SK-N-MC (cell line): ENCODE measurements around the gene NCKAP5.

Source experiments
- EZH2 ChIP-seq: fragments of 200-600 bp; sonication (generic); IDR thresholded peaks from one replicate; pipeline ENCODE4 v1.6.1; 2017; ENCODE audit warnings: antibody characterized with exemption
- FOXP2 ChIP-seq: optimal IDR thresholded peaks from 2 replicates; pipeline ENCODE3; 2011; ENCODE audit warnings: mild to moderate bottlenecking, moderate library complexity; ENCODE audit not compliant: insufficient read depth; ENCODE audit errors: extremely low read length, control extremely low read depth
- POLR2AphosphoS5 ChIP-seq: IDR thresholded peaks from 2 replicates; pipeline ENCODE4 v1.6.1; 2012; ENCODE audit warnings: mild to moderate bottlenecking, low read depth, low read length, borderline replicate concordance

DNA sequence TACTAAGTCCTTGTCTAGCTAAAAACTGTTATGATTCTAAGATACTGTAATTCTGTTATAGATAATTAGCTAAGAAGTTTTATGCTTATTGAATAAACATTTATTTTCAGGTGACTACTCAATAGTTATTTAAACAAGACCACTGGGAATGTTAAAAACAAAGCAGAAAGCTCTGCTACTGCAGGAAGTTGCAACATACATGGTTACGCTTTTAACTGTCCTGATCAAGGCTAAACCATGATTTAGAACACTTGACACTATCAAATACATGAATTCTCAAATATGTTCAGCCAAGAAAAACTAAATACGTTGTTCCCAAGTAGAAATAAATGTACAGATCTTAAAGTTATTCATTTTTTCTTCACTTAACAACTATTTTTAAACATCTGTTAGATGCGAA lies 263.9 kb downstream of the NCKAP5 start:
- TF ChIP-seq POLR2AphosphoS5 = no peak
- TF ChIP-seq EZH2 = no peak
- no peak for TF ChIP-seq FOXP2
